ENCODE measurements around the gene PALD1. TPM values are rescaled to one million over a fixed set of nuclear protein-coding genes. Genes with fewer than 3 reads are reported as not detected.

The PALD1 gene
- total RNA-seq, 1 experiment from 2014 or later, result 34.8 TPM

DNA sequence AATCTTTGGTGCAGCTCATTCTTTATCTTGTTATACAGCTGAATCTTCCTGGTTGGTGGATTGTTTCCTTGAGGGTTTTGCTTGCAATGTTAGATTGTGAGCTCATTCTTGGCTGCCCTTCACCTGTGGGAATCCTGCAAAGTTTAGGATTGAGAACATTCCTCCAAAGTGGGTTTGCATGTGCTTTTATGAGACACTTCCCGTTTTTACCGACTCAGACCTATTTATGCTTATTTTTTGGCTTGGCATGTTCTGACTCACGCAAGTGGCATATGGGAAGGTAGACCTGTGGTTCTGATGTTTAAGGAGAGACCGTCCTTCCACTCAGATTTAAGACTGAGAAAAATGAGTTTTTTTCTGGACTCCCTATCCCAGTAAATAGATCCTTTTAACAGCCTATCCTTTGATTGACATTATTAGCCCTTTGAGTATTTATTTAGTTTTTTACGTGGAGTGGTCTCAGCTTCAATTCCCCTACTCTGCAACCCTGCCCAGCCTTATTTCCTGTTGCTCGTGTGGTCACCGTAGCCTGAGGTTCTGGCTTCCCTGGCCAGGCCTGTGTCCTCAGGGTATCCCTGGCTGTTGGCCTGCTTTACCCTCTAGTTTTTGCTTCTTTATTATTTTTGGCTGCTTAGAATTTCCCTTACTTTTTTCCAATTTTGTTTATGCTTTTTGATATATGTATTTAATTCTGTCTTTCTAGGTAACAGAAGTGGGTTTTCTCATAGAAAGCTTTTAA lies 137.4 kb downstream of the PALD1 start:
- no peak for DNase-seq (ENCODE audit: low spot score)
- in situ Hi-C loops (cut with HindIII; ENCODE audit: low sequenced_read_pairs), result no loop called here

GRCh38 chr10:70616761-70617160 lies 138.2 kb downstream of the PALD1 start:
- no peak for DNase-seq (ENCODE audit: low spot score)
- in situ Hi-C loops (cut with HindIII; ENCODE audit: low sequenced_read_pairs), result no loop called here

Other genes with a start within 250 kb of the PALD1 start
- gene PPA1, start 245.3 kb upstream of the PALD1 start, total RNA-seq (2014; rRNA removed; shearing (Covaris generic)), result 283 and 317 TPM in 2 replicates
- gene NPFFR1, start 194.8 kb upstream of the PALD1 start, total RNA-seq (2014; rRNA removed; shearing (Covaris generic)), result not detected in 2 replicates
- 44.8 and 53.2 TPM in 2 replicates for gene LRRC20, start 96.1 kb upstream of the PALD1 start, total RNA-seq (2014; rRNA removed; shearing (Covaris generic))
- gene EIF4EBP2, start 74.6 kb upstream of the PALD1 start, total RNA-seq (2014; rRNA removed; shearing (Covaris generic)), result 14.3 and 22.5 TPM in 2 replicates
- gene NODAL, start 37.1 kb upstream of the PALD1 start, total RNA-seq (2014; rRNA removed; shearing (Covaris generic)), result 2.8 TPM in 1 of 2 replicates, not detected in the other
- not detected in 2 replicates for gene PRF1, start 124.0 kb downstream of the PALD1 start, total RNA-seq (2014; rRNA removed; shearing (Covaris generic))
- 0.03 TPM in 1 of 2 replicates, not detected in the other for gene ADAMTS14, start 193.7 kb downstream of the PALD1 start, total RNA-seq (2014; rRNA removed; shearing (Covaris generic))

Data from G401 (cell line).